Neural crest cell (in vitro differentiated cells): ENCODE results near the gene PCGF3. TPM values are rescaled to one million over a fixed set of nuclear protein-coding genes. Genes with fewer than 3 reads are reported as not detected.

Experiments used
- DNase-seq: peaks from one replicate; pipeline ENCODE4 v3.0.0; 2021; ENCODE audit warnings: low read depth, mixed read lengths, low spot score
- H3K27ac Mint-ChIP-seq: one replicate; pipeline ENCODE4 v1.8.0; 2021; ENCODE audit warnings: mild to moderate bottlenecking, mixed read lengths; ENCODE audit not compliant: unreplicated experiment
- H3K27me3 Mint-ChIP-seq: 2 replicates; pipeline ENCODE4 v1.8.0; 2021; ENCODE audit warnings: low read depth, mild to moderate bottlenecking, mixed read lengths
- H3K36me3 Mint-ChIP-seq: 2 replicates; pipeline ENCODE4 v1.8.0; 2021; ENCODE audit warnings: low read depth, mild to moderate bottlenecking, mixed read lengths
- H3K4me1 Mint-ChIP-seq: 2 replicates; pipeline ENCODE4 v1.8.0; 2021; ENCODE audit warnings: mixed read lengths
- H3K4me3 Mint-ChIP-seq: one replicate; pipeline ENCODE4 v1.8.0; 2021; ENCODE audit warnings: mild to moderate bottlenecking, mixed read lengths
- H3K9me3 Mint-ChIP-seq: 2 replicates; pipeline ENCODE4 v1.8.0; 2021; ENCODE audit warnings: mixed read lengths
- total RNA-seq: library from RNA; stranded (reverse); gene quantifications from 2 replicates; pipeline ENCODE4 v1.2.1, GENCODE V29; 2021
- TF ChIP-seq, protein P1 (sequence below): fragments of 200-600 bp; sonication (generic); conservative IDR thresholded peaks from 2 replicates; pipeline ENCODE4 v1.5.0; 2021; ENCODE audit warnings: antibody characterized with exemption, mild to moderate bottlenecking

The PCGF3 gene
- total RNA-seq, 1 donor from 2014 or later: 58.5 TPM

DNA sequence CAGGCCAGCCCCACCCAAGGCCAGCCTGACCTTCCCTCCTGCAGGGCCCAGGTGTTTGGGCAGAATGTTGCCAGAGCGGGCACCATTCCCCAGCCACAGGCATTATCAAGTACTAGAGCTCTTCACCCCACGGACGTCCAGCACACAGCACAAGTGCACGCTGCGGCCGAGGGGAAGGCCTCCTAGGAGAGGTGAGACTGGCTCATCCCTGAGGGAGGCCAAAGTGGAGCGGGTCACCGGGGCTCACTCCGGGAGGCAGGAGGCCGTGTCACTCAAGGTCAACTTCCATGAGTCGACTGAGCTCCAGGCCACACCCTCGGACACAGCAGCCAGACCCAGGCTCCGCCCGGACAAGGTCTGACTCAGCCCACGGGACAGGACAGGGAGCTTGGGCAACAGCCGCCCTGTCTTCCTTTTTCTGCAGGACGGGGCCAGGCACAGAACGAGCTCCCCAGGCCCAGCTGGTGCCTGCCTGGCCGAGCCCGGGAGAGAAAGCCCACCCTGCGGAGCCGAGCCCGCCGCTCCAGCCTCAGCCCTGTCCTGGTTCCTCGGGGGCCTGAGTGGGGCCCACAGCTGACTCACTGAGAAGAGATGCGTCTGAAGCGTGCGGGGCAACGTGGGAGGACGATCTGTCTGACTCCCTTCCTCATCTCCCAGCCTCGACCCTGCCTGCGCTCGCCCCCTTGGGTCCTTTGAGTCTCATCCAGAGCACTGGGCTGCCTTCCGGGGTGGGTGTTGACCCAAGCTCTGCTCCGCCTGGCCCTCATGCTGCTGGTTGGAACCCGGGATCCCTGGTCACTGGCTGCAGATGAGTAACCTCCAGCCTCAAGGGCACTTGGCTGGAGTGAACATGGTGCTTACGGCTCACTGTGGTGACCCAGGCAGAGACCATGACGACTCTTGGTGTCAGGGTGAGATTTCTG is 18.3 kb upstream of the PCGF3 start:
- no peak for DNase-seq
- Mint-ChIP-seq H3K9me3 (no peaks in the 10 kb centered on the region), H3K27me3 (peaks cover 4% of the 10 kb centered on the region), H3K27ac (no peak overlapping the region), H3K4me1 (peaks cover 3% of the 10 kb centered on the region), H3K4me3 (no peak overlapping the region), H3K36me3 (no peaks in the 10 kb centered on the region)
- TF ChIP-seq, protein P1, sequence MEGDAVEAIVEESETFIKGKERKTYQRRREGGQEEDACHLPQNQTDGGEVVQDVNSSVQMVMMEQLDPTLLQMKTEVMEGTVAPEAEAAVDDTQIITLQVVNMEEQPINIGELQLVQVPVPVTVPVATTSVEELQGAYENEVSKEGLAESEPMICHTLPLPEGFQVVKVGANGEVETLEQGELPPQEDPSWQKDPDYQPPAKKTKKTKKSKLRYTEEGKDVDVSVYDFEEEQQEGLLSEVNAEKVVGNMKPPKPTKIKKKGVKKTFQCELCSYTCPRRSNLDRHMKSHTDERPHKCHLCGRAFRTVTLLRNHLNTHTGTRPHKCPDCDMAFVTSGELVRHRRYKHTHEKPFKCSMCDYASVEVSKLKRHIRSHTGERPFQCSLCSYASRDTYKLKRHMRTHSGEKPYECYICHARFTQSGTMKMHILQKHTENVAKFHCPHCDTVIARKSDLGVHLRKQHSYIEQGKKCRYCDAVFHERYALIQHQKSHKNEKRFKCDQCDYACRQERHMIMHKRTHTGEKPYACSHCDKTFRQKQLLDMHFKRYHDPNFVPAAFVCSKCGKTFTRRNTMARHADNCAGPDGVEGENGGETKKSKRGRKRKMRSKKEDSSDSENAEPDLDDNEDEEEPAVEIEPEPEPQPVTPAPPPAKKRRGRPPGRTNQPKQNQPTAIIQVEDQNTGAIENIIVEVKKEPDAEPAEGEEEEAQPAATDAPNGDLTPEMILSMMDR: no peak

DNA sequence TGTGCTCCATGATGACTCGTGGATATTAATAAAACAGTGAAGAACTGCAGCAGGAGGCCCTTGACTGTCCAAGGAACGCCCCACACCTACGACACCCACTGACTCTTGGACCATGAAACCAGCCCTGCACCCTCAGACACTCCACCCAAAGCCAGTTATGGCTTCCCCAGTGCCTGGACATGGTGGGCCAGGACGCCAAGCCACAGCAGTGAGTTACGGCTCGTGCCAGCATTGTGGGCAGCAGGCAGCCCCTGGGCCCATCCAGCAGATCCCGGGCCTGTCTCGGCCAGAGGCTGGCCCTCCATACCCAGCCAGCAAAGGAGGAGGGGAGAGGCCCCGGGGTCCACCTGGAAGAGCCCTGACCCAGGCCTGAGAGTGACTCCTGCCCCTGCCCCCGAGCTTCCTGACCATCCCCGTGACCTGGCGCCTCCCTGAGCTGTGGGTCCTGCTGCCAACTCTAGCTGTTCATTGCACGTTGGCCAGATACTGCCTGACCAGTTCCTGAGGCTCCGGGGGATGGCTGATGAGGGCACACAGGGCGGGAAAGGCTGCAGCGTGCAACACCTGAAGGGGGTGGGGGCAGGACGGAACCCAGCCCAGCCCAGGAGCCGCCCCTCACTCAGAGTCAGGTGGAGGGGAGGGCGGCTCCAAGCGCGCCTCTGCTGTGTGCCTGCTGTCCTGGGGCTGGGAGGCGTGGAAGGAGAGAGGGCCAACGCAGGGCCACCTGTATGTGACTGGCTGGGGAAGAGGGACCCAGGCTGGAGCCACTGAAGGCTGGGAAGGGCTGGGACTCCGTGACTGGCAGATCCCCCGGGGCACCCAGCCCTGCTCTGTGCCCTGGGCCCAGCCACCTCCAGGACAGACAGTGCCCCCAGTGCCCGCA is 17.4 kb upstream of the PCGF3 start:
- H3K4me3 Mint-ChIP-seq: no peak overlapping the region

DNA sequence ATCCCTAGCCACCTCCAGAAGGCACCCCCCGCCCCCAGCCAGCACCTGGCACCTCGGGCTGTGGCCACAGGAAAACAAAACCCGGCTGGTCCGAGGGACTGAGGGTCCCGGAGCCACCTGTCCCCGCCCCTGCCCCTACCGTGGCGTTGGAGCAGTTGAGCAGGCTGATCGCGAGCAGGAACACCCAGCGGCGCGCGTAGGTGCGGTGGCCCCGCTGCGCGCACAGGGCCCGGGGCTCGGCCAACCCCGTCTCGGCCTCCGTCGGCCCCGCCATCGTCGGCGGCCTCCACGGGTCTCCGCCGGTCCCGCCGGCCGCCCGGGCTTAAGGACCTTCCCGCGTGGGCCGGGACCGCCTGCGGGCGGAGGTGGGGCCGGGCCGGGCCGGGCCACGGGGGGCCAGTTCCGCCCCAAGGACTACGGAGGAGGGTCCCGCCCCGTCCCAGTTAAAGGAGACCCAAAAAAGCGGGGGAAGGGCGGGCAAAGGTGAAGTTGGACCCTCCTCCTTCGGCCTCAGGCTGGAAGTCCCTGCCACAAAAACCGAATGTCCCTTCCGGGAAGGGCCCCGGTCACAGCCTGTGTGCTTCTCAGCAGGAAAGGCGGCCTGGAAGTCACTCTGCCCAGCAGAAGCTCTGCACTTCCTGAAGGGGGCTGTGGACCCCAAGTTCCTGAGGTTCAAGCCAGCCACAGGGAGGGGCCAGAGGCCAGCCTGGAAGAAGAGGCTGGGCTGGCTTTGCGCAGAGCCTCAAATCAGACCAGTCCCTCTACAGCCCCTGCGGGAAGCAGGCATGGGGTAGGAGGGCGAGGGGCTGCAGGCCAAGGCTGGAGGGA is 16.6 kb upstream of the PCGF3 start, which contains the start of gene SLC49A3:
SLC49A3 (minus strand) TSS at position 298 of the 828 bp plus-strand sequence; CDS start at position 274, 24 bp downstream.
- DNase-seq: no peak
- Mint-ChIP-seq H3K27ac (no peak within 1 kb of the TSS), H3K4me3 (no peak within 1 kb of the TSS), H3K27me3 (peaks cover 4% of the 10 kb centered on the region), H3K9me3 (no peaks in the 10 kb centered on the region), H3K4me1 (peaks cover 3% of the 10 kb centered on the region), H3K36me3 (no peaks in the 10 kb centered on the region)
- TF ChIP-seq, protein P1: no peak

More for the DNA sequence above, 17.4 kb upstream of the PCGF3 start:
- peaks cover 3% of the 10 kb centered on the region for H3K4me1 Mint-ChIP-seq
- TF ChIP-seq, protein P1: no peak
- peaks cover 4% of the 10 kb centered on the region for H3K27me3 Mint-ChIP-seq
- H3K27ac Mint-ChIP-seq: no peak overlapping the region
- H3K9me3 Mint-ChIP-seq: no peaks in the 10 kb centered on the region
- DNase-seq: no peak
- no peaks in the 10 kb centered on the region for H3K36me3 Mint-ChIP-seq

DNA sequence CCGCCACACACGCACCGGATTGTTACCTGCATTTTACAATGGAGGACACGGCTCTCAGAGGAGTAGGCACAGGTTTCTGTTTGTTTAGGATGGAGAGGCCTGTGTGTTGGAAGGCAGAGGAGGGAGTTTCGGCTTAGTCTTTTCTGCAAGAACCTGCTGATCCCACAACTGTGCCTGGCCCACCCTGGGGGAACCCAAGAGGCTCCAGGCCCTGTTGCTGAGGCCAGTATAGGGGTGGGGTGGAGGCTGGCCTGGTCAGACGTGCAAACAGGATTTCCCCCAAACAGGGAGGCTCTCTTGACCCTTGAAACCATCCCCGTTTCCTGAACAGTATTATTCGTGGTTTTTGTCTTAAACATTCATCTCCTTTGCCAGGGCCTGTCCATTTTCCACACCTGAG is 15.9 kb upstream of the PCGF3 start:
- peaks cover 3% of the 10 kb centered on the region for H3K4me1 Mint-ChIP-seq
- H3K27ac Mint-ChIP-seq: no peak overlapping the region
- TF ChIP-seq, protein P1: no peak
- no peak for DNase-seq
- H3K4me3 Mint-ChIP-seq: no peak overlapping the region
- H3K36me3 Mint-ChIP-seq: no peaks in the 10 kb centered on the region
- H3K9me3 Mint-ChIP-seq: no peaks in the 10 kb centered on the region
- peaks cover 6% of the 10 kb centered on the region for H3K27me3 Mint-ChIP-seq
